GM19043 (cell line): ENCODE measurements around the gene TSPAN1.
A peak's percentile ranks its signal among the peaks of the same experiment; 100 is the strongest.

Source experiments
- ATAC-seq: cut with Tn5 transposase; IDR thresholded peaks from one replicate; pipeline ENCODE4 v1.9.1; 2021; ENCODE audit warnings: low read depth; ENCODE audit not compliant: unreplicated experiment

TSPAN1 gene

GRCh38 chr1:46158312-46159281 is 16.3 kb upstream of the TSPAN1 start:
- peak; percentile 92 for ATAC-seq

DNA sequence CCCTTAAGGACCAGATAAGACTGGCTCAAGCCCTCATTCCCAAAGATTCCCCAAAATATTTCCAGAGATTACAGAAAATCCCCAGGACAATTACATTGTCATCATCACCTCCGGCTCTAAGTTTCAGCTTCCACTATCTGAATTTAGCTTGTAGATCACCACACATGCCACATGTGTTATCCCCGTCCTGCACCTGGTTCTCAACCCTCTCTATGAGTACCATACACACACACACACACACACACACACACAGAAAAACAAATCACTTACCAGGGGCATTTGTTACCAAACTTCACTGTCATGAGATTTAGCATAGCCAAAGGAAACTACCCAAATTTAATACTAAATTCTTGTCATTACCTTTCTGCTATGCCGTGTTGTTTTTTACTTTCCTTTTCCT is 15.4 kb upstream of the TSPAN1 start:
- ATAC-seq = no peak

DNA sequence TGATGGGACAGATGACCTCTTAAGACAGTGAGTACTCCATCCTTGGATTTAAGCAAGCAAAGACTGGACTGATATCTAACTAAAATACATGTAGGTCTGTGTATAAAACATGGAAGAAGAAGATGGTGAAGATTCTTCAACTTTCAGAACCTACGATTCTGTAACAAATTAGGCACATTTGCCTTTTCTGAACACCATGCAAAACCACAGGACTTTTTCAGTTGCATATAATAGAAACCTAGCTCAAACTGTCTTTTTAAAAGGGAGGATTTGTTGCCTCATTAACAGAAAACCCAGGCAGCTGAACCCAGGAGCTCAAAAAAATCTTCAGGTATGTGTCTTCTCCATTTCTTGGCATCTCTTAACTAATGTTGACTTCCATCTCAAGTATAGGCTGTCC is 14.7 kb upstream of the TSPAN1 start:
- ATAC-seq = no peak

- no peak for ATAC-seq
These were observed 8.1 kb upstream of the TSPAN1 start for GRCh38 chr1:46166521-46167462.

GRCh38 chr1:46168477-46168876 is 6.4 kb upstream of the TSPAN1 start:
- ATAC-seq = no peak

DNA sequence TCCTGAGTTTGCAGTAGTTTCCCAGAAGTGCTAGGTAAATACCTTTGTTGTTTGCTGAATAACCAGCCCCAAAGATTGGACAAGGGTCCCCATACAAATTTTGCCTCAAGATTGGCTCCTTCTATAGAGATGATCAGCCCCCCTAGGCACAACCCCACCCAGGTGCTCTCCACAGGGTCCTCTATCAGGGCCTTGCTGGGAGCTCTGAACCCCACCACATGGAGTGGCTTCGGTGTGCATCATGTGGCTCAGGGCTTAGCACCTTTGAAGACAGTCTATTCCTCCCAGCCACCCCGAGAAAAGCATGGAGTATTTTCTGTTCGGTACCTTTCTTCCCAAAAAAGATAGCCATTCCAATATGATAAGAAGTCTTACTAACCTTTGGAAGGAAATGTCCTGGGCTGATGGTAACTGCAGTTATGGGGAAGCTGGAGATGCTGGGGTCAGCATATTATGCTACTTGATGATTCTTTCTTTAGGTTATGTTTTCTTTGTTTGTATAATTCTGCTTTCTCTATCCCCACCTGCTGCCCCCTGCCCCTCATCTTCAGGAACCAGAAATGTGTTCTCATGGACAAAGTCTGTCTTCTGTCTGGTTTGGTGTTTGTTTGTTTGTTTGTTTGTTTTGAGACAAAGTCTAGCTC is 5.0 kb upstream of the TSPAN1 start:
- ATAC-seq = no peak

GRCh38 chr1:46171351-46171750 is 3.5 kb upstream of the TSPAN1 start:
- ATAC-seq = no peak

- ATAC-seq = no peak
These were observed 3.0 kb upstream of the TSPAN1 start for GRCh38 chr1:46171871-46172270.

DNA sequence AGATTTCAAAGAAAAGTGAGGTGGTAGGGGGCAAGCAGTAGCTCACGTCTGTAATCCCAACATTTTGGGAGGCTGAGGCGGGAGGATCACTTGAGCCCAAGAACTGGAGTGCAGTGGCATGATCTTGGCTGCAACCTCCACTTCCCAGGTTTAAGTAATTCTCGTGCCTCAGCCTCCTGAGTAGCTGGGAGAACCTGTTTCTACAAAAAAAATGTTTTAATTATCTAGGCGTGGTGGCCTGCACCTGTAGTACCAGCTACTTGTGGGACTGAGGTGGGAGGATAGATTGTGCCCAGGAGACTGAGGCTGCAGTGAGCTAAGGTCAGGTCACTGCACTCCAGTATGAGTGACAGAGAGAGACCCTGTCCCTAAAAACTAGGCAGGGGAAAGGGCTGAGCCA is 2.6 kb upstream of the TSPAN1 start:
- ATAC-seq = no peak

GRCh38 chr1:46173361-46173856 is 1.5 kb upstream of the TSPAN1 start:
- no peak for ATAC-seq

DNA sequence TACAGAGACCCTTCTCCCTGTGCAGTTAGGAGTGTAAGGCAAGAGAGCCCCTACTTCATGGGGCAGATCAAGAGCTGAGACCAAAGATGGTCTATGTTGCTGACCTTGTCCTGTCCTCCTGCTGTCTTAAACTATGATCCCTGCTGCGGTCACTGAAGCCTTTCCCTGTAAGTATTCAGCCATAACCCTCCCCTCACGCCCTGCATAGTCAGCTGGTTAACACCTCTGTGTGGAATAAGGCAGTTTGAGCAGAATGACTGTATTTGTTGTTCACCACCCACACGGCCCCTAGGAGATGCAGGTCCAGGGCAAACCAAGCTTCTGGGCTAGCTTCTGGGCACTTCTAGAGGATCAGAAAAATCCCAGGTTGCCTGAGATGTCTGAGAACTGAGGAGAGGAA is 356 bp downstream of the TSPAN1 start:
- no peak for ATAC-seq

- ATAC-seq = no peak
These were observed 1.5 kb downstream of the TSPAN1 start, which contains the start of gene P3R3URF for GRCh38 chr1:46176211-46176865. Gene P3R3URF (minus strand): TSS chr1:46176488. CDS start chr1:46176471, 17 bp downstream.

- ATAC-seq = no peak
These were observed 4.5 kb downstream of the TSPAN1 start for GRCh38 chr1:46179138-46180081.

- ATAC-seq = no peak
These were observed 5.3 kb downstream of the TSPAN1 start for GRCh38 chr1:46180082-46180616.

- ATAC-seq = no peak
These were observed 6.7 kb downstream of the TSPAN1 start for GRCh38 chr1:46181343-46182260.

GRCh38 chr1:46183079-46183847 is 8.4 kb downstream of the TSPAN1 start:
- no peak for ATAC-seq
